Right kidney (tissue), 9 donors: ENCODE measurements around the gene SPPL2A.
"Not testable (repeated sequence)": the region's sequence is repeated elsewhere in the genome, so short reads cannot be mapped to it uniquely, and the experiment has no call there.

Source experiments
- DNase-seq: peaks from one replicate; pipeline ENCODE4 v3.0.0-alpha.2; 2016
- long read RNA-seq, 8 donors: transcript quantifications; one replicate each; lab custom pipeline, GENCODE V29; 2026

Gene SPPL2A, protein sequence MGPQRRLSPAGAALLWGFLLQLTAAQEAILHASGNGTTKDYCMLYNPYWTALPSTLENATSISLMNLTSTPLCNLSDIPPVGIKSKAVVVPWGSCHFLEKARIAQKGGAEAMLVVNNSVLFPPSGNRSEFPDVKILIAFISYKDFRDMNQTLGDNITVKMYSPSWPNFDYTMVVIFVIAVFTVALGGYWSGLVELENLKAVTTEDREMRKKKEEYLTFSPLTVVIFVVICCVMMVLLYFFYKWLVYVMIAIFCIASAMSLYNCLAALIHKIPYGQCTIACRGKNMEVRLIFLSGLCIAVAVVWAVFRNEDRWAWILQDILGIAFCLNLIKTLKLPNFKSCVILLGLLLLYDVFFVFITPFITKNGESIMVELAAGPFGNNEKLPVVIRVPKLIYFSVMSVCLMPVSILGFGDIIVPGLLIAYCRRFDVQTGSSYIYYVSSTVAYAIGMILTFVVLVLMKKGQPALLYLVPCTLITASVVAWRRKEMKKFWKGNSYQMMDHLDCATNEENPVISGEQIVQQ
- long read RNA-seq, donor 1, full-length matches to known transcripts = 8 of 20 reads
- long read RNA-seq, donor 1, partial matches to known transcripts = 12 of 20 reads
- long read RNA-seq, donor 1, other reads (novel, unspliced or antisense) = 0 of 20 reads
- long read RNA-seq, donor 2, full-length matches to known transcripts = 6 of 11 reads
- long read RNA-seq, donor 2, partial matches to known transcripts = 5 of 11 reads
- long read RNA-seq, donor 2, other reads (novel, unspliced or antisense) = 0 of 11 reads
- long read RNA-seq, donor 3, full-length matches to known transcripts = 4 of 4 reads
- long read RNA-seq, donor 3, partial matches to known transcripts = 0 of 4 reads
- long read RNA-seq, donor 3, other reads (novel, unspliced or antisense) = 0 of 4 reads
- long read RNA-seq, donor 4, full-length matches to known transcripts = 14 of 43 reads
- long read RNA-seq, donor 4, partial matches to known transcripts = 29 of 43 reads
- long read RNA-seq, donor 4, other reads (novel, unspliced or antisense) = 0 of 43 reads
- long read RNA-seq, donor 5, full-length matches to known transcripts = 7 of 19 reads
- long read RNA-seq, donor 5, partial matches to known transcripts = 12 of 19 reads
- long read RNA-seq, donor 5, other reads (novel, unspliced or antisense) = 0 of 19 reads
- long read RNA-seq, donor 6, full-length matches to known transcripts = 8 of 8 reads
- long read RNA-seq, donor 6, partial matches to known transcripts = 0 of 8 reads
- long read RNA-seq, donor 6, other reads (novel, unspliced or antisense) = 0 of 8 reads
- long read RNA-seq, donor 7 = 0 reads
- long read RNA-seq, donor 8, full-length matches to known transcripts = 8 of 23 reads
- long read RNA-seq, donor 8, partial matches to known transcripts = 15 of 23 reads
- long read RNA-seq, donor 8, other reads (novel, unspliced or antisense) = 0 of 23 reads

DNA sequence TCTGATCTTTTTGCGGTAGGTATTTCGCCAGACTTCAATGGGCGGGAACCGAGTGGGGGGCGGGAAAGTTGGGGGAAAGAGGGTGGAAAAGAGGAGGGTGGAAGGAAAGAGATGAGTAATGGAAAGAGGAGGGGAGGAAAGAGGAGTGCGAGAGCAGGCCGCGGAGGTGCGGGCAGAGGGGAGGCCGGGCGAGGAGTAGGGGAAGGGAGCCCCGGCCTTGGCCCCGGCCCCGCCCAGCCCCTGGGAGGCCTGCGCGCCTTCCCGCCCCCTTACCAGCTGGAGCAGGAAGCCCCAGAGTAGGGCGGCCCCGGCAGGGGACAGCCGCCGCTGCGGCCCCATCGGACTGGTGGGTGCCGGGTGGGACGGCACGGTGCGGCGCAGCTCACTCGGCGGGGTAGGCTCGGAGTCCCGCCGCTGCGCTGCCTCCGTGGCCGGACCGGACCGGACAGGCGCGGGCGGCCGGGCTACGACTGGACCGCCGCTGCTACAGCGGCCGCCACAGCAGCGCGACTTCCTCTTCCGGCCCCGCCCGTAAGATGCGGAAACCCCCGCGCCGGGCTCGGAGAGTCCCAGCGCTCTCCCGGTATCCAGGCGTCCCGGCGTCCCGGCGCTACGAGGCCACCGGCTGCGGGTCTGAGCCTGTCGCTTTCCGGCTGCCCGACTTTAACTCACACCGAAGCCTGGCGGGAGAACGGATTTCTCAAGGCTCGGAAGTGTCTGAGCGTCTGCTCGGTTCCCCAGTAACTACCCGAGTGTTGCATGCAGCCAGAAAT, at the start of gene SPPL2A:
Gene SPPL2A (minus strand): TSS at position 512 of the 773 bp plus-strand sequence. CDS start 173 bp downstream, at position 339.
- peak; percentile 99 for DNase-seq

DNA sequence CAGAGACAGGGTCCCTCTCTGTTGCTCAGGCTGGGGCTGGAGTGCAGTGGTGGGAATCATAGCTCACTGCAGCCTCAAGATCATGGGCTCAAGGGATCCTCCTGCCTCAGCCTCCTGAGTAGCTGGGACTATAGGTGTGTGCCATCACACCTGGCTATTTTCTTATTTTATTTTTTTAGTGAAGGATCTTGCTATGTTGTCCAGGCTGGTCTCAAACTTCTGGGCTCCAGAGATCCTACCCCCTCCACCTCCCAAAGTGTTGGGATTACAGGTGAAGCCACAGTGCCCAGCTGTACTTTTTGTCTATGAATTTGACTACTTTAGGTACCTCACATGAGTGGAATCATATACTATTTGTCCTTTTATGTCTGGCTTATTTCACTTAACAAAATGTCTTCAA, 49.1 kb upstream of the SPPL2A start:
- no peak for DNase-seq

DNA sequence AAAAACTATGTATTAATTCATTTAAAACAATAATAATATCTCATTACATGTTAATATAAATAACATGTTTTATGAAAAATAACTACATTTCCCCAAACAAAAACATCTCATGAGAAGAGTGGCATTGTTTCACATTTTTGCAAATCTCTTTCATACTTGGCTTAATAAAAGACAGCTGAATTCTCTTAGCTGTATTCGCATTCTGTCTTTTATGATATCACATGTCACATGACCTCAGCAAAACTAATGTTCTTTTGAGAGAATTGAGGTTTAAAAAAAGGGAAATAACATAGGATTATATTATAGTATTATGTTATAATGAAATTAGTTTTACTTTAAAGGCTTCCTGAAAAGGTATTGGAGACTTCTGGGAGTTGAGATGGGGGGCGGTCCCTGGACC, 48.4 kb upstream of the SPPL2A start:
- no peak for DNase-seq

DNA sequence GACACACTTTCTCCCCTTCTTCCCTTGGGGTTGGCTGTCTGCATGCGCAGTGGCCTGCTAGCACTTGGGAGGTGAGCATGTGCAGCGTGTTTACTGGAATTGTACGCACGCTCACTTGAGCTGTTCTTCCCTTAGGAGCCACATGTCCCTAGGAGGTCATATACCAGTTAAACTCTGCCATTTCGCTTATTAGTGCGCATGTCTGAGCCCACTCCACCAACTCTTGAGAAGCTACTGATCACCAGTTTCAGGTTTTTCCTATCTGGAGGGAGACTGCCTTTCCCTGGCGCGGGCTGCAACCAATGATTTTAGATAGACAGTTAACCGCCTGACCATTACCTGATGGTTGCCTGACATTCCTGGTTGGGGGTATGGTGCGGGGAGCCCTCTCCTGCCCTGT, 47.6 kb upstream of the SPPL2A start:
- no peak for DNase-seq

DNA sequence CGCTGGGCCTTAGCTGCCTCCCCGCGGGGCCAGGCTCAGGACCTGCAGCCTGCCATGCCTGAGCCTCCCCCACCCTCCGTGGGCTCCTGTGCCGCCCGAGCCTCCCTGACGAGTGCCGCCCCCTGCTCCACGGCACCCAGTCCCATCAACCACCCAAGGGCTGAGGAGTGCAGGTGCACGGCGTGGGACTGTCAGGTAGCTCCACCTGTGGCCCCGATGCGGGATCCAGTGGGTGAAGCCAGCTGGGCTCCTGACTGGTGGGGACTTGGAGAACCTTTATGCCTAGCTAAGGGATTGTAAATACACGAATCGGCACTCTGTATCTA, 46.6 kb upstream of the SPPL2A start:
- not testable (repeated sequence) for DNase-seq

DNA sequence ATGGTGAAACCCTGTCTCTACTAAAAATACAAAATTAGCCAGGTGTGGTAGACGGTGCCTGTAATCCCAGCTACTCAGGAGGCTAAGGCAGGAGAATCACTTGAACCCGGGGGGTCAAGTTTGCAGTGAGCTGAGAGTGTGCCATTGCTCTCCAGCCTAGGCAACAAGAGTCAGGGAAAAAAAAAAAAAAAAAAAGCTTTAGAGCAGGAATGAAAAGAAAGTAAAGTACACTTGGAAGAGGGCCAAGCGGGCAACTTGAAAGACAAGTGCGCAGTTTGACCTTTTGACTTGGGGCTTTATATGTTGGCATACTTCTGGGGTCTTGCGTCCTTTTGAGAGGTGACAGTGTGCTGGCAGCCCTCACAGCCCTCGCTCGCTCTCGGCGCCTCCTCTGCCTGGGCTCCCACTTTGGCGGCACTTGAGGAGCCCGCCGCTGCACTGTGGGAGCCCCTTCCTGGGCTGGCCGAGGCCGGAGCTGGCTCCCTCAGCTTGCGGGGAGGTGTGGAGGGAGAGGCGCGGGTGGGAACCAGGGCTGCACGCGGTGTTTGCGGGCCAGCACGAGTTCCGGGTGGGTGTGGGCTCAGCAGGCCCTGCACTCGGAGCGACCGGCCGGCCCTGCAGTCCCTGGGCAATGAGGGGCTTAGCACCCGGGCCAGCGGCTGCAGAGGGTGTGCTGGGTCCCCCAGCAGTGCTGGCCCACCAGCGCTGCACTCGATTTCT, 46.1 kb upstream of the SPPL2A start:
- DNase-seq = not testable (repeated sequence)

DNA sequence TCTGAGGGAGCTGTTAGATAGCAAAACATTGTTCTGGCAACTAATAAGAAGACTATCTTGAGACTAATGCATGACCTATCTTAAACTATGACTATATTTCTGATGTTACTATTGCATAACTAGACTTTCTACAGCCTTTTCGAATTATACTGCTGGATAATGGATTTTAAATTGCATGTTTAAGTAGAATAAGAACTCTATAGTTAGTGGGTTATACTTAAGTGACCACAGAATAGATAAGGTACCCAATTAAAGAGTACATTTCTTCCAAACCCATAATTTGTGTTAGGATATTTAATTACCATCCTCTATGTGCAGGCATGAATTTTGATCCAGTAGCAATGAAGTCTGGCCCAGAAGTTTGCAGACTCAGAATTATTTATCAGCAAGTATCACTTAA, 44.6 kb upstream of the SPPL2A start:
- DNase-seq = no peak

DNA sequence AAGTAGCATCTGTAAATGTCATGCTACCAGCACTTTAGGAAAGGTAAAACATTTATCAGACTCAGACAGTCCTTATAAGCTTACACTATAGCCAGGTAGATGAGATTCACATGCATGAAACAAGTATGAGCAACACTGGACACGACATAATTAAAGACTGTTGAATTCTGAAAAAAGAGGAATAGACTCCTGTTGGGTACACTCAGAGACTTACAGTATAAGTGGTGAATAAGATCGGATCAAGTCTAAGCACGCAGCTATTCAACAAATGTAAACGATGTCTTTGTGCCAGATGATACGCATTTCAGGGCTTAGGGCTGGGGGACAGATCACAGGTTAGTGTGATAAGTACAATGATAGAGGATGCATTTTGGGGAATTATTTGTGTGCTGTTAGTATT, 43.2 kb upstream of the SPPL2A start:
- no peak for DNase-seq

DNA sequence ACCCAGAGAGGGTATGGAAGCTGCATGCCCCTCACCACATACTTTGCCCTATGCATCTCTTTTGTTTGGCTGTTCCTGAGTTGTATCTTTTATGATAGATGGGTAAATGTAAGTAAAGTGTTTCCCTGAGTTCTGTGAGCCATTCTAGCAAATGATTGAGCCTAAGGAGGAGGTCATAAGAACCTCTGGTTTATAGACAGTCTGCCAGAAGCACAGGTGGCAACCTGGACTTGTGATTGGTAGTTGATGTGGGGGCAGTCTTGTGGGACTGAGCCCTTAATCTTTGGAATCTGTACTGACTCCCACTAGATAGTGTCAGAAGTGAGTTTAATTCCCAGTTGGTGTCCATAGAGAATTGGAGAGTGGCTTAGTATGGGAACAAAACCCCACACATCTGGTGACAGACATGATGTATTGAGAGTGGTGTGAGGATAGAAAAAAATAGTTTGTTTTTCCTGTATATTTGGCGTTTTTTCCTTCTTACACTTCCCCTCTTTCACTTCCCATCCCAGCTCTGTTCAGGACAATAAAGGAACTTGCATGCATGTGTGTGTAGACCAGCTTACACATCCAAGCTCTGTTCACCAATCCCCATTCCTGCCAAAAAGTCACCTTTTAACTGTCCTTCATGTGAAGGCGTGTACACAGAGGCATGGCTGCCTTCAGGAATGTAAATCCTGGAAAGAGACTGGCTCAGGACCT, 38.1 kb upstream of the SPPL2A start:
- DNase-seq = no peak

DNA sequence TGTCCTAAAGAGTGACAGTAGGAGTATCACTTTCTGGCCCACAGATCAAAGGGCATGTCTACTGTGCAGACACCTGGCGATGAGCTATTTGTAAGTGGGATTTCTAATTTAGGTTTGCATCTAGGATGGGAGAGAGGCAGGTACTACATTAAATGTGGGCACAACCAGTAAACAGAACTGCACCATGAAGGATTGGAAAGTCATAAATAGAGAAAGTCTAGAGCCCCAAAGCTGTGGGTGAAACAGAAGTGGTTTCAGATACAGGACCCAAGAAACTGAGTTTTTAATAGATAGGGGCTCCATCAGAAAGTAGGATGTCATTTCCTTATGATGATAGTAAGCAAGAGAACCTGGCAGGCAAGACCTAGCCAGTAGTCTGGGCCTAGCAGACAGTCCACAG, 35.2 kb upstream of the SPPL2A start:
- DNase-seq = no peak

DNA sequence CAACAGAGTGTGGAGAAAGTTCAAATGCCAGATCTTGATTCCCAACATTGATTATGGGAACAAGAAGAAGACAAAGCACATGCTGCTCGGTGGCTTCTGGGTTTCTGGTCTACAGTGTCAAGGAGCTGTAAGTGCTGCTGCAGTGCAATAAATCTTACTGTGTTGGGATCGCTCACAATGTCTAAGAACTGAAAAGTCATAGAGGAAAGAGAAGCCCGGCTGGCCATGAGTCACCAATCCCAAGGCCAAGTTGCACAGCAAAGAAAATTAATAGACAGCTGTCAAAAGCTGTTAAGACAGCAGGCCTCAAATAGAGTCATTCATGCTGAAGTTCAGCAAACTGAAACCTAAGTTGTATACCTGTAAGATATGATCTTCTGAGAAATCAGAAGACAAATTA, 33.2 kb upstream of the SPPL2A start:
- no peak for DNase-seq

DNA sequence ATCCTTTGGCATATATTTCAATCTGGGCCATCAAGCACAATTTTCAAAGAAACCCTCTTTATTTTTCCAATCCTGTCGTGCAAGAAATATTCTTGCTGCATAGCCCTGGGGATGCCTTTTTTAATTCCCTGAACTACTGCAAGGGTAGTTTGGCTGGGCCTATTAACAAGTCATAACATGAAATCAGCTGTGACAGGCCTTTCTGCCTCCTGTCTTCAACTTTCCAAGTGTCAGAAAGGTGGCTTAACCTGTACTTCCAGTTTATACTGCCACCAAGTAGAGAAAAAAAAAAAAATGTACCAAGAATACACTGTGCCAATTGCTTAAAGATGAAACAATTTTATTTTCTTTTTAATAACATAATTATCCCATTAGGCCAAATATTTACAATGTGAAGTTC, 32.4 kb upstream of the SPPL2A start:
- DNase-seq = no peak

DNA sequence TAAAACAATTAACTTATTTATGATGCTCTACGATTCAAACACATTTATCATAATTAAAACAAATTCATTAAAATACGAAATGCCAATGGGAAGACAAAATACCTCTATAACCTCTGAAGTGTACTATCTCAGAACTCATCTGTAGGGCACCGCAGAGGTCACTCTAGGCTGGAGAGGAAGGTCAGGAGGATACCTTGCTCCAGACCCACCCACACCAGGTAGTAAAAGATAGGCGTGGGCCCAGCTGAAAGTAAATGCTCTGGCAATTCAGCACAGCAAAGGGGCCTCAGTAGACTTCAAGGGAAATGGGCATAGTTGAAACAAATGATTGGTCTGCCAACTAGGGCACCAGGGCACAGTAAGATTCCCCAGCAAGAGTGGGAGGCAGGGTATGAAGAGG, 26.0 kb upstream of the SPPL2A start:
- no peak for DNase-seq

DNA sequence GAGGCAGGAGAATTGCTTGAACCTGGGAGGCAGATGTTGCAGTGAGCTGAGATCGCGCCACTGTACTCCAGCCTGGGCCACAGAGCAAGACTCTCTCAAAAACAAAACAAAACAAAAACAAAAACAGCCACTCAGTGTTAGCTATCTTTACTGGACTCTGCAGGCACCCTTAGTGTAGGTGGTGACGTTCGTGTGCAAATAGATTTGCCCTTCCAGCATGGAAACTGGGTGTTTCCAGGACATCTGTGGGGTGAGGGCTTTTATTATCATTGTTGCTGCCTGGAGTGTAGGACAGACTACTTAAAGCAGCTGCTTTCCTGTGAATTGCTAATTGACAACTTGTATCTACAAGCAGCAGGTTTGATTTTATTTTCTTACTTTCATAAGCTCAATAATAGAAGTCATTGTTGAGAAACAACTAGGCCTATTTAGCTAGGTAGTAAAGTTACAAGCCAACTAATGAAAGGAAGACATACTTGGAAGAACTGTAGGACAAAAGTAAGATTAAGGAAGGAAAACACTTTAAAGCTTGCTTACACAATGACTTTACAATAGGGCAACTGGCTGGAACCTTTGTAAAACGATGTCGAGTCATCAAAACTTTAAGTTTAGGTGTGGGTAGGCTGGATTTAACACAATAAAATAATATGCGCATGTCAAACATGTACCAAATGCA, 25.4 kb upstream of the SPPL2A start:
- no peak for DNase-seq

DNA sequence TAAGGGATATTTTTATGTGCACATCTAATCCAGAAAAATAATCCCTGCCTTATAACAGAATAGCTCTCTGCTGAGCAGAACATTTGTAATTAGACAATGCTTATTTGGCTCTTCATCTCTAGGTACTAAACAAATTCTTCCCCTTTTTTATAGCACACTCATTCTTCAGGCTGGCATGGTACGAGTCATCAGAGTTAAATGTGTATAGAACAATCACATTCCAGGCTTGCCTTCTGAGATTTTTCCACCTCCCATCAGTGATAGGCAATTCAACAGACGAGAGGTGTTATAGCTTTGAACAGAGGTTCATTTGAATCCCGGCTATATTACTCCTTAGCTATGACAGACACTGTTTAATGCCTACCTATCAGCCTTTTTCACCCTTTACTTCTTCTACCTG, 21.4 kb upstream of the SPPL2A start:
- no peak for DNase-seq

DNA sequence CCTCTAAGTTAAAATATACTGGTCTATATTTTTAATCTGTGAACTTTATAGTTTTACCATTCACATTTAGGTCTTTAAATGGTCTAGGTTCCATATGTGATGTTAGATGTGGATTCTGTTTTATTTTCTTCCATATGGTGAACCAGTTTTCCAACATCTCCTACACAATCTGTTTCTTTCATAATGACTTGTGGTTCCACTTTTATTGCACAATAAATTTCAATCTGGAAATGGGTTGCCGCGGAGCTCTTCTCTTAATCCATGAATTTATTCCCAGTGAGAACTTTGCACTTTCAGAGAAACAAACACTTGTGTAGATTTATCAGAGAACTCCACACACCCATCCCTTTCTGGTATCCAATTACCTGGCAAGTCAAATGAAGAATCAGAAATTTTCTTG, 20.9 kb upstream of the SPPL2A start:
- DNase-seq = no peak

DNA sequence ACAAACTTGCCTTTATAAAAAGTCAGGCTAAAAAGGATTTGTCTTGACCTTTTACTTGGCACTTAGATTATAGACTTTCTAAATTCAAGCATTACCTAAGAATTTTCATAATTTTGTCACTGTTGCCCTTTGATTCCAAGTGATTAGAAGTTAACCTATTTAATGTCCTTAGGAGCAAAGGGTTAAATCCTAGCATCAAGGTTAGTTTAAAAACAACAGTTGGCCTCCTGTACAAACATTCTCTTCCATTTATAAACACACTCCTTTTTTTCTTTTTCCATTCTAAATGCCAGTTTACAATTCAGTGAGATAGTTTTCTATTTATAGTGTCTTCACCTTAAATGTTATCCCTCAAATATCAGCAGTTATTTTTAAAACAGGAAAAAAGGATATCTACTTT, 18.4 kb upstream of the SPPL2A start:
- no peak for DNase-seq

DNA sequence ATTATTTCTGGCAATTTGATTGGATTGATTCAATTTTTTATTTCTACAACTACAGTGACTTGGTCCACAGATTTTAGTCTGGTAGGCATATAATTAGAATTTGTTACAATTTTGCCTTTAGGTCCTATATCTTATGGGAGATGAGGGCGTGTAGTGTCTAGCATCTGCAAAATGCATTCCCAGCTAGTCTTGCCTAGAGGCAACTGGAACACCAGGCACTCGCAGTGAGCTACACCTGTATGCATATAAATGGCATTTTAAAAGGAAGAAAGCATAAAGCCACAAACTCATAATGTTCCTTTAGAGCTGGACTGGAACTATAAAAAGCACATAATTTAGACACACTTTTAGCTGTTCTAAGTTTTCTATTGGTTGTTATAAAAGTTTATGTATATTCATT, 17.9 kb upstream of the SPPL2A start:
- no peak for DNase-seq

DNA sequence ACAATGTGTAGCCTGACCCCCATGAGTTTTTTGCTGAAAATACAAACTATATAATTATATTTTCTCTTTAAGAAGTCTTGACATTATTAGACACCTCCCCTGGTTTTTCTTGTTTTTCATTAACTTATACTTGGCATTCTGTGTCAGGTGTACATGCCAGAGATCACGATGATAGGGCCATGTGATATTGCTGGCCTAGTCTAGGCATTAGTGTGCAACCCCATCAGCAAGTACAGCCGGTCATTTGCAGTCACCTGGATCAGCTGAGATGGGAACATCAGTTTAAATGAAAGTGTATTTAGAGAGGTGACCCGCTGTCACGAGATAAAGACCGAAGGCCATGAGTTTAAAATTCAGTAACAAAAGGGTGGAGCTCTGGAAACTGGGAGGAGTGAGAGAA, 12.6 kb upstream of the SPPL2A start:
- no peak for DNase-seq

DNA sequence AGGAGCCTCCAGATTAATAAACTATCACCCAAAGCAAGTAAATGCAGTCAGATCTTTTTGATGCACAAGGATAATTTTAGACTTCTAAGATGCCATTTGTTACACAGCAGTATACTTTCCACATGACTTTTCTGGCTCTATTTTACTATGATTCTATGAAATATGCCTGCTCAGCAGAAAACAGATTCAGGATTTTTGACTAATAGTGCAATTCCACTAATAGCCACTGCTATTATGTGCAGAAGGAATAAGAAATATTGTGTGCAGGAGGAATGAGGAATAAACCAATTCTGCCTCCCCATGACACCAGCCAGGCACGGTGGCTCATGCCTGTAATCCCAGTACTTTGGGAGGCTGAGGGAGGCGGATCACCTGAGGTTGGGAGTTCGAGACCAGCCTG, 11.5 kb upstream of the SPPL2A start:
- DNase-seq = no peak
